ENCODE results near the gene BTBD9. TPM values are rescaled to one million over a fixed set of nuclear protein-coding genes. Genes with fewer than 3 reads are reported as not detected.

Gene BTBD9
- total RNA-seq, 4 donors from 2014 or later = 9.2 to 16.3 (median 11.6) TPM

GRCh38 chr6:38393986-38394385 is 245.7 kb downstream of the BTBD9 start:
- H3K4me1 ChIP-seq = peaks cover 0 to 9% (median 0%) of the 10 kb centered on the region in 3 donors
- H3K4me3 ChIP-seq = no peak overlapping the region
- intact Hi-C loops (cut with DNase I) = no loop called here
- no peak for DNase-seq
- no peaks in the 10 kb centered on the region for H3K27me3 ChIP-seq
- H3K27ac ChIP-seq = no peak overlapping the region
- WGBS, 2 donors = 58 to 91% methylated on average over 1 of the region's 1 CpG
- TF ChIP-seq CTCF (IDR thresholded peaks at IDR 0.05) (no peak), POLR2A (IDR thresholded peaks at IDR 0.05) (no peak)
- no peaks in the 10 kb centered on the region for H3K36me3 ChIP-seq
- no peaks in the 10 kb centered on the region for H3K9me3 ChIP-seq

GRCh38 chr6:38391626-38392579 is 247.8 kb downstream of the BTBD9 start:
- intact Hi-C loops (cut with DNase I) = no loop called here
- no peak for DNase-seq
- peaks cover 0 to 9% (median 0%) of the 10 kb centered on the region in 3 donors for H3K4me1 ChIP-seq
- no peak overlapping the region for H3K27ac ChIP-seq
- no peaks in the 10 kb centered on the region for H3K27me3 ChIP-seq
- no peak for TF ChIP-seq CTCF (IDR thresholded peaks at IDR 0.05)
- no peak for TF ChIP-seq POLR2A (IDR thresholded peaks at IDR 0.05)
- H3K9me3 ChIP-seq = no peaks in the 10 kb centered on the region
- WGBS, 2 donors = 61 to 81% methylated on average over 9 of the region's 9 CpGs
- no peaks in the 10 kb centered on the region for H3K36me3 ChIP-seq
- no peak overlapping the region for H3K4me3 ChIP-seq

- TF ChIP-seq CTCF (IDR thresholded peaks at IDR 0.05) (no peak), POLR2A (IDR thresholded peaks at IDR 0.05) (no peak)
- DNase-seq = no peak
- no peaks in the 10 kb centered on the region for H3K9me3 ChIP-seq
These were observed 248.5 kb downstream of the BTBD9 start for GRCh38 chr6:38391206-38391605.

GRCh38 chr6:38389875-38390274 is 249.9 kb downstream of the BTBD9 start:
- TF ChIP-seq CTCF (IDR thresholded peaks at IDR 0.05) (no peak), POLR2A (IDR thresholded peaks at IDR 0.05) (no peak)
- Histone ChIP-seq H3K4me1 (no peaks in the 10 kb centered on the region), H3K4me3 (no peak overlapping the region), H3K36me3 (no peaks in the 10 kb centered on the region), H3K27me3 (no peaks in the 10 kb centered on the region), H3K9me3 (no peaks in the 10 kb centered on the region), H3K27ac (no peak overlapping the region)
- DNase-seq = no peak
- intact Hi-C loops (cut with DNase I) = no loop called here
- 90% methylated on average over 5 of the region's 5 CpGs for WGBS, 2 donors

More at GRCh38 chr6:38391206-38391605, 248.5 kb downstream of the BTBD9 start:
- H3K4me3 ChIP-seq = no peak overlapping the region
- no peak overlapping the region for H3K27ac ChIP-seq
- H3K27me3 ChIP-seq = no peaks in the 10 kb centered on the region
- intact Hi-C loops (cut with DNase I) = no loop called here
- no peaks in the 10 kb centered on the region for H3K36me3 ChIP-seq
- peaks cover 0 to 5% (median 0%) of the 10 kb centered on the region in 3 donors for H3K4me1 ChIP-seq

GRCh38 chr6:38387971-38388370 is 251.8 kb downstream of the BTBD9 start:
- intact Hi-C loops (cut with DNase I) = no loop called here
- Histone ChIP-seq H3K9me3 (no peaks in the 10 kb centered on the region), H3K27me3 (no peaks in the 10 kb centered on the region), H3K4me3 (no peak overlapping the region), H3K4me1 (no peaks in the 10 kb centered on the region), H3K27ac (no peak overlapping the region), H3K36me3 (no peaks in the 10 kb centered on the region)
- no peak for DNase-seq
- no peak for TF ChIP-seq POLR2A (IDR thresholded peaks at IDR 0.05)
- no peak for TF ChIP-seq CTCF (IDR thresholded peaks at IDR 0.05)
